Measurements from ENCODE around the gene PSMB5. TPM values are rescaled to one million over a fixed set of nuclear protein-coding genes. Genes with fewer than 3 reads are reported as not detected.

Gene PSMB5
- total and polyA plus RNA-seq, 2 of the 13 experiments (the other 11 are each of a cell fraction or from before 2014, with no cell fraction given) = 705 to 871 TPM

DNA sequence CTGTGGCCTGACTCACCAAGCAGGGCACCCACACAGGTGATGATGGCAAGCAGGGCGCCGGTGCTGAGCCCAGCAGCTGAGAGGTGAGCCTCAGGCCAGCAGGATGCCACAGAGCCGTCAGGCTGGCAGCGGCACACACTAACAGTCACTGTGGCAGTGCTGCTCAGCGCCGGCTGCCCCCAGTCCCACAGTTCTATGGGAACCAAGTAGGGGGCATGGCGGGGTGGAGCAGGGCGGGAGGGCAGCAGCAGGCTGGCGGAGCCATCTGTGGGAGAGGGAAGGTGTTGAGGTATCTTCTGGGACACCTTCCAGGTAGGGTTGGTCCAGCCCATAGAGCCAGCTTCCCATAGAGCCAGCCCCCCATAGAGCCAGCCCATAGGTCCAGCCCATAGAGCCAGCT is 14.3 kb upstream of the PSMB5 start:
- DNase-seq (ENCODE audit: low spot score) = no peak
- no peak overlapping the region for H3K4me3 ChIP-seq (replicated peaks in 1 of 3; ENCODE audit: insufficient read depth in 1 of 3, low read depth in 2 of 3, low read length in 3 of 3)
- no peak overlapping the region for H2AFZ ChIP-seq (ENCODE audit: low read length)
- FAIRE-seq = no peak
- no peaks in the 10 kb centered on the region for H3K9me3 ChIP-seq (ENCODE audit: low read length)
- H3K27ac ChIP-seq (ENCODE audit: extremely low read length, insufficient read depth, low read length) = no peak overlapping the region
- WGBS (ENCODE audit: low lambda C conversion rate) = 84% methylated on average over 9 of the region's 9 CpGs
- peaks cover 20% of the 10 kb centered on the region for H3K4me1 ChIP-seq (ENCODE audit: insufficient read depth, low read length)
- H4K20me1 ChIP-seq (ENCODE audit: insufficient read depth, low read length) = no peaks in the 10 kb centered on the region
- no TSS peak for BruUV-seq (replicated peaks)
- H3K36me3 ChIP-seq (replicated peaks in 1 of 2; ENCODE audit: control insufficient read depth in 1 of 2, insufficient read depth in 2 of 2, low read length in 2 of 2) = no peaks in the 10 kb centered on the region
- no peaks in the 10 kb centered on the region for H3K79me2 ChIP-seq (ENCODE audit: insufficient read depth, low read length)
- POLR2A ChIA-PET = interaction anchor here (1.0 kb wide), 1 partner anchor 73 kb away, joined by 3 read pairs; no protein-coding TSS in a partner anchor
- no peak for ATAC-seq
- intact Hi-C loops (cut with micrococcal nuclease; ENCODE audit: unreplicated experiment) = no loop called here
- CTCF ChIA-PET (ENCODE audit: low intra/inter-chr PET ratio, low total read pairs) = no interaction called here
- no peak overlapping the region for H3K9ac ChIP-seq (ENCODE audit: insufficient read depth, low read depth, low read length)
- TF ChIP-seq ZNF225 (CRISPR knock-in tag; IDR thresholded peaks at IDR 0.05) = 0 out of 2 replicates have a peak, but pooled peaks have one; percentile 14
- TF ChIP-seq, protein P1, sequence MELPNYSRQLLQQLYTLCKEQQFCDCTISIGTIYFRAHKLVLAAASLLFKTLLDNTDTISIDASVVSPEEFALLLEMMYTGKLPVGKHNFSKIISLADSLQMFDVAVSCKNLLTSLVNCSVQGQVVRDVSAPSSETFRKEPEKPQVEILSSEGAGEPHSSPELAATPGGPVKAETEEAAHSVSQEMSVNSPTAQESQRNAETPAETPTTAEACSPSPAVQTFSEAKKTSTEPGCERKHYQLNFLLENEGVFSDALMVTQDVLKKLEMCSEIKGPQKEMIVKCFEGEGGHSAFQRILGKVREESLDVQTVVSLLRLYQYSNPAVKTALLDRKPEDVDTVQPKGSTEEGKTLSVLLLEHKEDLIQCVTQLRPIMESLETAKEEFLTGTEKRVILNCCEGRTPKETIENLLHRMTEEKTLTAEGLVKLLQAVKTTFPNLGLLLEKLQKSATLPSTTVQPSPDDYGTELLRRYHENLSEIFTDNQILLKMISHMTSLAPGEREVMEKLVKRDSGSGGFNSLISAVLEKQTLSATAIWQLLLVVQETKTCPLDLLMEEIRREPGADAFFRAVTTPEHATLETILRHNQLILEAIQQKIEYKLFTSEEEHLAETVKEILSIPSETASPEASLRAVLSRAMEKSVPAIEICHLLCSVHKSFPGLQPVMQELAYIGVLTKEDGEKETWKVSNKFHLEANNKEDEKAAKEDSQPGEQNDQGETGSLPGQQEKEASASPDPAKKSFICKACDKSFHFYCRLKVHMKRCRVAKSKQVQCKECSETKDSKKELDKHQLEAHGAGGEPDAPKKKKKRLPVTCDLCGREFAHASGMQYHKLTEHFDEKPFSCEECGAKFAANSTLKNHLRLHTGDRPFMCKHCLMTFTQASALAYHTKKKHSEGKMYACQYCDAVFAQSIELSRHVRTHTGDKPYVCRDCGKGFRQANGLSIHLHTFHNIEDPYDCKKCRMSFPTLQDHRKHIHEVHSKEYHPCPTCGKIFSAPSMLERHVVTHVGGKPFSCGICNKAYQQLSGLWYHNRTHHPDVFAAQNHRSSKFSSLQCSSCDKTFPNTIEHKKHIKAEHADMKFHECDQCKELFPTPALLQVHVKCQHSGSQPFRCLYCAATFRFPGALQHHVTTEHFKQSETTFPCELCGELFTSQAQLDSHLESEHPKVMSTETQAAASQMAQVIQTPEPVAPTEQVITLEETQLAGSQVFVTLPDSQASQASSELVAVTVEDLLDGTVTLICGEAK (IDR thresholded peaks at IDR 0.05) = no peak
- TF ChIP-seq, protein P1 (CRISPR knock-in tag; IDR thresholded peaks at IDR 0.05) = 0 out of 2 replicates have a peak, but pooled peaks have one; percentile 16
- TF ChIP-seq NFYB (CRISPR knock-in tag; IDR thresholded peaks at IDR 0.05) = no peak
- TF ChIP-seq WIZ (CRISPR knock-in tag; IDR thresholded peaks at IDR 0.05) = no peak
- no peak for TF ChIP-seq XRCC5 (optimal IDR thresholded peaks at IDR 0.05; ENCODE audit: low read length)
- peaks cover 7 to 13% of the 10 kb centered on the region in 2 experiments; a peak in 4 of 5 replicates for H3K27me3 ChIP-seq (ENCODE audit: control insufficient read depth in 1 of 2, insufficient read depth in 2 of 2, low read length in 2 of 2)
- H3K4me2 ChIP-seq (ENCODE audit: low read depth, low read length) = no peak overlapping the region
- in situ Hi-C loops (cut with HindIII; ENCODE audit: extremely low pct_ligation_motif_present, low pct_unique_long_range_greater_than_20kb) = no loop called here
